ENCODE data around the gene HES2. TPM values are rescaled to one million over a fixed set of nuclear protein-coding genes. Genes with fewer than 3 reads are reported as not detected.

Gene HES2
- total RNA-seq, 2 donors from 2014 or later: not detected

- Histone ChIP-seq H3K9me3 (ENCODE audit: control insufficient read depth, low read length) (no peaks in the 10 kb centered on the region), H3K9ac (ENCODE audit: extremely low read depth, low read length, poor library complexity, severe bottlenecking) (no peak overlapping the region), H3K36me3 (ENCODE audit: control insufficient read depth, insufficient read depth, low read length) (peaks cover 9% of the 10 kb centered on the region), H3K27ac (ENCODE audit: low read depth, low read length) (no peak overlapping the region), H3K27me3 (ENCODE audit: control insufficient read depth, insufficient read depth, low read length, poor library complexity, severe bottlenecking) (no peaks in the 10 kb centered on the region), H3K4me1 (ENCODE audit: control insufficient read depth, insufficient read depth, low read length) (no peaks in the 10 kb centered on the region), H3K4me3 (ENCODE audit: low read length) (no peak overlapping the region)
- TF ChIP-seq, protein P1, sequence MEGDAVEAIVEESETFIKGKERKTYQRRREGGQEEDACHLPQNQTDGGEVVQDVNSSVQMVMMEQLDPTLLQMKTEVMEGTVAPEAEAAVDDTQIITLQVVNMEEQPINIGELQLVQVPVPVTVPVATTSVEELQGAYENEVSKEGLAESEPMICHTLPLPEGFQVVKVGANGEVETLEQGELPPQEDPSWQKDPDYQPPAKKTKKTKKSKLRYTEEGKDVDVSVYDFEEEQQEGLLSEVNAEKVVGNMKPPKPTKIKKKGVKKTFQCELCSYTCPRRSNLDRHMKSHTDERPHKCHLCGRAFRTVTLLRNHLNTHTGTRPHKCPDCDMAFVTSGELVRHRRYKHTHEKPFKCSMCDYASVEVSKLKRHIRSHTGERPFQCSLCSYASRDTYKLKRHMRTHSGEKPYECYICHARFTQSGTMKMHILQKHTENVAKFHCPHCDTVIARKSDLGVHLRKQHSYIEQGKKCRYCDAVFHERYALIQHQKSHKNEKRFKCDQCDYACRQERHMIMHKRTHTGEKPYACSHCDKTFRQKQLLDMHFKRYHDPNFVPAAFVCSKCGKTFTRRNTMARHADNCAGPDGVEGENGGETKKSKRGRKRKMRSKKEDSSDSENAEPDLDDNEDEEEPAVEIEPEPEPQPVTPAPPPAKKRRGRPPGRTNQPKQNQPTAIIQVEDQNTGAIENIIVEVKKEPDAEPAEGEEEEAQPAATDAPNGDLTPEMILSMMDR (conservative IDR thresholded peaks at IDR 0.05): no peak
- Mint-ChIP-seq H3K4me3 (no peak overlapping the region), H3K9me3 (no peaks in the 10 kb centered on the region), H3K27me3 (ENCODE audit: insufficient read depth) (peaks cover 14% of the 10 kb centered on the region), H3K36me3 (ENCODE audit: low read depth) (peaks cover 28% of the 10 kb centered on the region), H3K4me1 (peaks cover 2% of the 10 kb centered on the region), H3K27ac (no peak overlapping the region)
- 89% methylated on average over 1 of the region's 1 CpG; no CpG with 5 or more reads in 1 of the 2 experiments for WGBS, 2 experiments (ENCODE audit: insufficient coverage in 1 of 2, insufficient read length in 1 of 2)
- DNase-seq: no peak
Observed at GRCh38 chr1:6463120-6463412, 43.3 kb upstream of the HES2 start.

GRCh38 chr1:6462412-6463119 lies 42.8 kb upstream of the HES2 start:
- H3K36me3 Mint-ChIP-seq (ENCODE audit: low read depth): peaks cover 27% of the 10 kb centered on the region

DNA sequence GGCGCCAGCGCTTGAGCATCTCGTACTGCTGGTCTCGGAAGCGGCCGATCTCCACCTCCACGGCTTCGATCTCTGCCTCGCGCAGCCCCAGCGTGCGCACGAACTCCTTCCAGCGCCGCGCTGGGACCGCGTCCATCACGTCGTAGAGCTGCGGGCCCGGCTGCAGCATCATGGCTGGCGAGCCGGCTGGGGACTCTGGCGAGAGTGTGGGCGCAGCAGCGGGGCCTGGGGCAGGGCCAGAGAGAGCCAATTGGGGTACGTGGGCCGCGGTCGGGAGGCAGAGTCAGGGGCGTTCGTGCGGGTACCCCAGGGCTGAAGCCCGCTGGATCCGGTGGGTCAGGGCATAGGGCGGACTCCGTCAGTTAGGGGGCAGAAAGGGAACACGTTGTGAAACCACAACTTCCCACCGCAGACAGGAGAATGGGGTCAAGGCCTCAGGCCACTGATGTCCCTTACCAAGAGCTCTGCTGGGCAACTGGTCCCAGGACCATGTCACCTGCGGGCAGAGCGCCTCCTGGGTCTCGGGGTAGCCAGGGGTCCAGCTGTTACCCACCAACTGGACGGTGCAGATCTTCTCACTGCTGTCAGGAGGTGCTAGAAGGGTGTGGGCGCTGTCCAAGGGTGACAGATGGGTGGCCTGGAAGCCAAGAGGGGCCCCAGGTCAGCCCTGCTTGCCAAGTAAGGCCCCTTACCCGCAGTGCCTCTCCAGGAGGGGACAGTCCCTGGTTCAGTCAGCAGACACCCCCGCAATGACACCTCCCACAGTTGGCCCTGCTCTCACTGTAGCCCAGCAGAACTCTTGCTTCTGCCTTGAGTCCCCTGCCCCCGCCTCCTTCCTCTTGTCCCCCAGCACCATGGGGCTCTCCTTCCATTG lies 42.1 kb upstream of the HES2 start:
- no peak for DNase-seq
- Mint-ChIP-seq H3K4me3 (no peak overlapping the region), H3K9me3 (no peaks in the 10 kb centered on the region), H3K4me1 (peaks cover 2% of the 10 kb centered on the region), H3K36me3 (ENCODE audit: low read depth) (peaks cover 21% of the 10 kb centered on the region), H3K27me3 (ENCODE audit: insufficient read depth) (peaks cover 19% of the 10 kb centered on the region), H3K27ac (no peak overlapping the region)
- 95 to 96% methylated on average over 37 to 48 of the region's 48 CpGs for WGBS, 2 experiments (ENCODE audit: insufficient coverage in 1 of 2, insufficient read length in 1 of 2)
- Histone ChIP-seq H3K9ac (ENCODE audit: extremely low read depth, low read length, poor library complexity, severe bottlenecking) (no peak overlapping the region), H3K36me3 (ENCODE audit: control insufficient read depth, insufficient read depth, low read length) (peaks cover 9% of the 10 kb centered on the region), H3K9me3 (ENCODE audit: control insufficient read depth, low read length) (no peaks in the 10 kb centered on the region), H3K4me3 (ENCODE audit: low read length) (no peak overlapping the region), H3K27ac (ENCODE audit: low read depth, low read length) (no peak overlapping the region), H3K4me1 (ENCODE audit: control insufficient read depth, insufficient read depth, low read length) (no peaks in the 10 kb centered on the region), H3K27me3 (ENCODE audit: control insufficient read depth, insufficient read depth, low read length, poor library complexity, severe bottlenecking) (peaks cover 8% of the 10 kb centered on the region)
- TF ChIP-seq, protein P1 (conservative IDR thresholded peaks at IDR 0.05): no peak

More at GRCh38 chr1:6462412-6463119, 42.8 kb upstream of the HES2 start:
- 95 to 100% methylated on average over 5 to 13 of the region's 13 CpGs for WGBS, 2 experiments (ENCODE audit: insufficient coverage in 1 of 2, insufficient read length in 1 of 2)
- no peaks in the 10 kb centered on the region for H3K4me1 ChIP-seq (ENCODE audit: control insufficient read depth, insufficient read depth, low read length)
- peaks cover under 1% of the 10 kb centered on the region for H3K27me3 ChIP-seq (ENCODE audit: control insufficient read depth, insufficient read depth, low read length, poor library complexity, severe bottlenecking)
- H3K27ac Mint-ChIP-seq: no peak overlapping the region
- peaks cover 9% of the 10 kb centered on the region for H3K36me3 ChIP-seq (ENCODE audit: control insufficient read depth, insufficient read depth, low read length)
- H3K9me3 Mint-ChIP-seq: no peaks in the 10 kb centered on the region
- TF ChIP-seq, protein P1 (conservative IDR thresholded peaks at IDR 0.05): no peak
- no peak overlapping the region for H3K9ac ChIP-seq (ENCODE audit: extremely low read depth, low read length, poor library complexity, severe bottlenecking)
- no peak overlapping the region for H3K4me3 Mint-ChIP-seq
- no peak overlapping the region for H3K4me3 ChIP-seq (ENCODE audit: low read length)
- no peaks in the 10 kb centered on the region for H3K9me3 ChIP-seq (ENCODE audit: control insufficient read depth, low read length)
- no peak for DNase-seq
- H3K4me1 Mint-ChIP-seq: peaks cover 2% of the 10 kb centered on the region
- no peak overlapping the region for H3K27ac ChIP-seq (ENCODE audit: low read depth, low read length)
- peaks cover 14% of the 10 kb centered on the region for H3K27me3 Mint-ChIP-seq (ENCODE audit: insufficient read depth)

Data from endodermal cell (in vitro differentiated cells).